GM23338 (cell line): ENCODE results near the gene RAB33B. TPM values are rescaled to one million over a fixed set of nuclear protein-coding genes. Genes with fewer than 3 reads are reported as not detected.

Source experiments
- ATAC-seq: fragments of 200-7000 bp; cut with Tn5 transposase; 3 replicates; pipeline ENCODE4 v1.9.1; 2020
- DNase-seq: peaks from one replicate; pipeline ENCODE4 v3.0.0-alpha.2; 2015; ENCODE audit warnings: low spot score
- H2AFZ ChIP-seq: fragments of 200-600 bp; sonication (generic); 2 replicates; pipeline ENCODE4 v1.8.0; 2016; ENCODE audit warnings: antibody characterized with exemption, mild to moderate bottlenecking, moderate library complexity
- H3F3A ChIP-seq: fragments of 200-600 bp; sonication (generic); replicated peaks from 2 replicates; pipeline ENCODE4 v1.8.0; 2017; ENCODE audit warnings: antibody characterized with exemption, mixed run types, low read depth
- H3K27ac ChIP-seq: fragments of 200-600 bp; sonication (generic); 2 replicates; pipeline ENCODE4 v1.6.1; 2016; ENCODE audit warnings: low read depth
- H3K27me3 ChIP-seq: fragments of 200-600 bp; sonication (generic); 2 replicates; pipeline ENCODE4 v1.8.0; 2016; ENCODE audit warnings: mild to moderate bottlenecking, mixed run types, moderate library complexity; ENCODE audit not compliant: insufficient read depth
- H3K36me3 ChIP-seq: fragments of 200-600 bp; sonication (generic); 2 replicates; pipeline ENCODE4 v1.8.0; 2016; ENCODE audit warnings: mild to moderate bottlenecking; ENCODE audit not compliant: insufficient read depth
- H3K4me1 ChIP-seq: fragments of 200-600 bp; sonication (generic); 2 replicates; pipeline ENCODE4 v1.8.0; 2016; ENCODE audit warnings: mild to moderate bottlenecking, moderate library complexity; ENCODE audit not compliant: insufficient read depth
- H3K4me2 ChIP-seq: fragments of 200-600 bp; sonication (generic); 2 replicates; pipeline ENCODE4 v1.7.1; 2017; ENCODE audit warnings: mixed run types
- H3K4me3 ChIP-seq: fragments of 200-600 bp; sonication (generic); 2 replicates; pipeline ENCODE4 v1.6.1; 2016; ENCODE audit warnings: mixed run types
- H3K79me2 ChIP-seq: fragments of 200-600 bp; sonication (generic); replicated peaks from 2 replicates; pipeline ENCODE4 v1.8.0; 2017; ENCODE audit warnings: mild to moderate bottlenecking; ENCODE audit not compliant: insufficient read depth
- H3K9me2 ChIP-seq: fragments of 200-600 bp; sonication (generic); 2 replicates; pipeline ENCODE4 v1.8.0; 2017; ENCODE audit not compliant: insufficient read depth
- H4K20me1 ChIP-seq: fragments of 200-600 bp; sonication (generic); replicated peaks from 2 replicates; pipeline ENCODE4 v1.8.0; 2017; ENCODE audit warnings: mild to moderate bottlenecking; ENCODE audit not compliant: insufficient read depth
- H3K27ac Mint-ChIP-seq: 2 replicates; pipeline ENCODE4 v1.8.0; 2020; ENCODE audit warnings: inconsistent platforms, mild to moderate bottlenecking, moderate library complexity, mixed read lengths
- H3K27me3 Mint-ChIP-seq: 3 replicates; pipeline ENCODE4 v1.8.0; 2022; ENCODE audit warnings: low read depth, mild to moderate bottlenecking, moderate library complexity, mixed read lengths, inconsistent platforms; ENCODE audit not compliant: insufficient read depth, poor library complexity
- H3K36me3 Mint-ChIP-seq: 3 replicates; pipeline ENCODE4 v1.8.0; 2021; ENCODE audit warnings: low read depth, mild to moderate bottlenecking, inconsistent platforms, moderate library complexity, mixed read lengths
- H3K4me1 Mint-ChIP-seq: 3 replicates; pipeline ENCODE4 v1.8.0; 2020; ENCODE audit warnings: mild to moderate bottlenecking, inconsistent platforms, mixed read lengths
- H3K4me3 Mint-ChIP-seq: 3 replicates; pipeline ENCODE4 v1.8.0; 2021; ENCODE audit warnings: moderate library complexity, mild to moderate bottlenecking, inconsistent platforms, mixed read lengths
- H3K9me3 Mint-ChIP-seq: 3 replicates; pipeline ENCODE4 v1.8.0; 2020; ENCODE audit warnings: moderate library complexity, mild to moderate bottlenecking, inconsistent platforms, mixed read lengths
- ETS1 ChIP-seq: IDR thresholded peaks from 2 replicates; pipeline ENCODE4 v1.6.1; 2016; ENCODE audit warnings: antibody characterized with exemption
- EZH2 ChIP-seq: fragments of 200-600 bp; sonication (generic); IDR thresholded peaks from one replicate; pipeline ENCODE4 v1.8.0; 2017; ENCODE audit warnings: antibody characterized with exemption, mild to moderate bottlenecking, low read depth; ENCODE audit not compliant: unreplicated experiment
- EZH2phosphoT487 ChIP-seq: fragments of 200-600 bp; sonication (generic); IDR thresholded peaks from one replicate; pipeline ENCODE4 v1.8.1; 2018; ENCODE audit warnings: antibody characterized with exemption; ENCODE audit not compliant: unreplicated experiment
- JUNB ChIP-seq: IDR thresholded peaks from one replicate; pipeline ENCODE4 v1.6.1; 2016; ENCODE audit warnings: antibody characterized with exemption; ENCODE audit not compliant: unreplicated experiment
- NANOG ChIP-seq: IDR thresholded peaks from 2 replicates; pipeline ENCODE4 v1.6.1; 2016; ENCODE audit warnings: antibody characterized with exemption, borderline replicate concordance
- POLR2AphosphoS5 ChIP-seq: IDR thresholded peaks from 2 replicates; pipeline ENCODE4 v1.6.1; 2016; ENCODE audit warnings: antibody characterized with exemption, low read depth
- REST ChIP-seq: IDR thresholded peaks from one replicate; pipeline ENCODE4 v1.6.1; 2018; ENCODE audit warnings: antibody characterized with exemption; ENCODE audit not compliant: unreplicated experiment
- STAT1 ChIP-seq: IDR thresholded peaks from one replicate; pipeline ENCODE4 v1.6.1; 2016; ENCODE audit warnings: antibody characterized with exemption; ENCODE audit not compliant: unreplicated experiment
- ZNF114 ChIP-seq: fragments of 250-450 bp; sonication (Bioruptor Pico); IDR thresholded peaks from 2 replicates; pipeline ENCODE4 v1.5.0; 2020; ENCODE audit warnings: mild to moderate bottlenecking, moderate library complexity
- ZNF331 ChIP-seq: fragments of 250-450 bp; sonication (Bioruptor Pico); IDR thresholded peaks from 2 replicates; pipeline ENCODE4 v1.5.0; 2020; ENCODE audit warnings: low read depth, mild to moderate bottlenecking, moderate library complexity
- ZNF462 ChIP-seq: fragments of 250-450 bp; sonication (Bioruptor Pico); IDR thresholded peaks from 2 replicates; pipeline ENCODE4 v1.5.0; 2020; ENCODE audit warnings: mild to moderate bottlenecking, moderate library complexity
- polyA plus RNA-seq: library from polyadenylated mRNA; unstranded; fragments of >200 nt; fragmentation: Nextera tagmentation; extraction: Ambion mirVana; gene quantifications from 2 replicates; pipeline ENCODE4 v1.2.1, GENCODE V29; 2016
- total RNA-seq: library from RNA; depleted of rRNA; stranded (reverse); fragments of >200 nt; shearing (Covaris generic); gene quantifications from 2 replicates; pipeline ENCODE4 v1.2.3, GENCODE V29; 2014

The RAB33B gene
- total and polyA plus RNA-seq, 2 experiments from 2014 or later: 9.9 to 17.5 TPM

- no peaks in the 10 kb centered on the region for H3F3A ChIP-seq
Measured at GRCh38 chr4:139472852-139473251, 18.9 kb downstream of the RAB33B start.

More at GRCh38 chr4:139472852-139473251, 18.9 kb downstream of the RAB33B start:
- Histone ChIP-seq H3K27me3 (no peaks in the 10 kb centered on the region), H3K27ac (no peak overlapping the region), H3K4me3 (no peak overlapping the region), H3K9me2 (no peaks in the 10 kb centered on the region), H3K36me3 (no peaks in the 10 kb centered on the region; the same call in 1 of the 2 replicates), H3K4me1 (no peaks in the 10 kb centered on the region), H4K20me1 (no peaks in the 10 kb centered on the region; the same call in 1 of the 2 replicates), H3K4me2 (no peak overlapping the region), H2AFZ (no peak overlapping the region), H3K79me2 (peaks cover 40% of the 10 kb centered on the region)
- TF ChIP-seq NANOG (no peak), EZH2 (no peak), ZNF114 (CRISPR knock-in tag) (no peak), REST (no peak), STAT1 (no peak), ETS1 (no peak), JUNB (no peak), ZNF331 (CRISPR knock-in tag) (no peak), ZNF462 (no peak), EZH2phosphoT487 (no peak), POLR2AphosphoS5 (no peak)
- Mint-ChIP-seq H3K36me3 (peaks cover 47% of the 10 kb centered on the region), H3K27ac (no peak overlapping the region), H3K27me3 (no peaks in the 10 kb centered on the region), H3K9me3 (peaks cover 18% of the 10 kb centered on the region), H3K4me1 (no peaks in the 10 kb centered on the region), H3K4me3 (no peak overlapping the region)
- no peak for ATAC-seq
- no peak for DNase-seq
